Upper lobe of right lung (tissue), 1 donor: ENCODE data around the gene AKT3. TPM values are rescaled to one million over a fixed set of nuclear protein-coding genes. Genes with fewer than 3 reads are reported as not detected.
"Not testable (repeated sequence)": the region's sequence is repeated elsewhere in the genome, so short reads cannot be mapped to it uniquely, and the experiment has no call there.

Experiments
- ATAC-seq: fragments of 200-7000 bp; cut with Tn5 transposase; one replicate; pipeline ENCODE4 v1.9.1; 2020; ENCODE audit warnings: mild to moderate bottlenecking, moderate library complexity
- DNase-seq: peaks from one replicate; pipeline ENCODE4 v3.0.0-alpha.2; 2020
- H3K27ac ChIP-seq: fragments of 200-600 bp; one replicate; pipeline ENCODE4 v1.8.0; 2022
- H3K27me3 ChIP-seq: fragments of 200-600 bp; one replicate; pipeline ENCODE4 v1.8.0; 2022; ENCODE audit warnings: mild to moderate bottlenecking
- H3K36me3 ChIP-seq: fragments of 200-600 bp; one replicate; pipeline ENCODE4 v1.8.0; 2022
- H3K4me1 ChIP-seq: fragments of 200-600 bp; one replicate; pipeline ENCODE4 v1.8.0; 2022
- H3K4me3 ChIP-seq: fragments of 200-600 bp; one replicate; pipeline ENCODE4 v1.8.0; 2022; ENCODE audit warnings: mild to moderate bottlenecking
- H3K9me3 ChIP-seq: fragments of 200-600 bp; one replicate; pipeline ENCODE4 v1.8.0; 2022
- CTCF ChIP-seq: fragments of 200-600 bp; IDR thresholded peaks from one replicate; pipeline ENCODE4 v1.8.0; 2022; ENCODE audit warnings: antibody characterized with exemption
- intact Hi-C: fragments of 100-400 bp; cut with DNase I; formaldehyde crosslinking; loops from one replicate; pipeline ENCODE4 v1.11.0; 2022
- total RNA-seq: library from RNA; stranded (reverse); fragmentation: NEBNext Ultra II Directional; extraction: Animal tissue kit (Norgen Biotek cat#: 25700); gene quantifications from one replicate; pipeline ENCODE4 v1.2.1, GENCODE V29; 2021
- donor health status: DM: no; HTN: yes; CAD: no; lungs with severe emphysema.

Gene AKT3
- total RNA-seq, 1 donor from 2014 or later: 64.6 TPM

GRCh38 chr1:243792401-243792800 is 57.6 kb downstream of the AKT3 start:
- Histone ChIP-seq H3K4me1 (peaks cover 25% of the 10 kb centered on the region), H3K9me3 (no peaks in the 10 kb centered on the region), H3K36me3 (no peaks in the 10 kb centered on the region), H3K4me3 (no peak overlapping the region), H3K27ac (peak overlapping the region; percentile 38), H3K27me3 (no peaks in the 10 kb centered on the region)
- TF ChIP-seq CTCF: no peak
- no peak for ATAC-seq
- no peak for DNase-seq
- intact Hi-C loops: no loop called here

GRCh38 chr1:243791586-243792267 is 58.3 kb downstream of the AKT3 start:
- H3K27ac ChIP-seq: peak overlapping the region; percentile 38
- H3K4me1 ChIP-seq: peaks cover 25% of the 10 kb centered on the region
- no peak for TF ChIP-seq CTCF
- no peaks in the 10 kb centered on the region for H3K36me3 ChIP-seq
- no peaks in the 10 kb centered on the region for H3K9me3 ChIP-seq
- H3K27me3 ChIP-seq: no peaks in the 10 kb centered on the region
- DNase-seq (no peak), ATAC-seq (no peak)
- H3K4me3 ChIP-seq: no peak overlapping the region
- intact Hi-C loops: no loop called here

GRCh38 chr1:243790404-243790803 is 59.6 kb downstream of the AKT3 start:
- H3K4me1 ChIP-seq: peaks cover 31% of the 10 kb centered on the region
- H3K9me3 ChIP-seq: no peaks in the 10 kb centered on the region
- H3K36me3 ChIP-seq: no peaks in the 10 kb centered on the region
- intact Hi-C loops: no loop called here
- TF ChIP-seq CTCF: no peak
- ATAC-seq (no peak), DNase-seq (no peak)
- no peaks in the 10 kb centered on the region for H3K27me3 ChIP-seq
- H3K27ac ChIP-seq: peak overlapping the region; percentile 33
- no peak overlapping the region for H3K4me3 ChIP-seq

GRCh38 chr1:243786531-243786930 is 63.5 kb downstream of the AKT3 start:
- Histone ChIP-seq H3K27me3 (no peaks in the 10 kb centered on the region), H3K4me3 (no peak overlapping the region), H3K9me3 (no peaks in the 10 kb centered on the region), H3K4me1 (peaks cover 21% of the 10 kb centered on the region), H3K27ac (no peak overlapping the region), H3K36me3 (no peaks in the 10 kb centered on the region)
- DNase-seq (no peak), ATAC-seq (no peak)
- no peak for TF ChIP-seq CTCF
- intact Hi-C loops: no loop called here

- peak; percentile 21 for ATAC-seq
- no peak overlapping the region for H3K4me3 ChIP-seq
- intact Hi-C loops: no loop called here
- no peak for TF ChIP-seq CTCF
- no peaks in the 10 kb centered on the region for H3K27me3 ChIP-seq
- H3K36me3 ChIP-seq: no peaks in the 10 kb centered on the region
- no peaks in the 10 kb centered on the region for H3K9me3 ChIP-seq
- H3K4me1 ChIP-seq: peaks cover 6% of the 10 kb centered on the region
- DNase-seq: no peak
- no peak overlapping the region for H3K27ac ChIP-seq
Observed at GRCh38 chr1:243784506-243784905, 65.5 kb downstream of the AKT3 start.

GRCh38 chr1:243783714-243784113 is 66.3 kb downstream of the AKT3 start:
- ATAC-seq (no peak), DNase-seq (no peak)
- intact Hi-C loops: no loop called here

GRCh38 chr1:243772361-243773050 is 77.5 kb downstream of the AKT3 start:
- intact Hi-C loops: not testable (repeated sequence)

More at GRCh38 chr1:243783714-243784113, 66.3 kb downstream of the AKT3 start:
- no peak for TF ChIP-seq CTCF
- no peaks in the 10 kb centered on the region for H3K9me3 ChIP-seq
- peaks cover 6% of the 10 kb centered on the region for H3K4me1 ChIP-seq
- H3K27ac ChIP-seq: no peak overlapping the region
- no peaks in the 10 kb centered on the region for H3K36me3 ChIP-seq
- no peaks in the 10 kb centered on the region for H3K27me3 ChIP-seq
- H3K4me3 ChIP-seq: no peak overlapping the region

More at GRCh38 chr1:243772361-243773050, 77.5 kb downstream of the AKT3 start:
- H3K4me3 ChIP-seq, ATAC-seq, DNase-seq, H3K4me1 ChIP-seq, H3K27me3 ChIP-seq, H3K27ac ChIP-seq, H3K36me3 ChIP-seq, H3K9me3 ChIP-seq: not testable (repeated sequence)
